Trophoblast cell (in vitro differentiated cells and primary cell): Measurements from ENCODE around the gene PTPN20. TPM values are rescaled to one million over a fixed set of nuclear protein-coding genes. Genes with fewer than 3 reads are reported as not detected.
"Not testable (repeated sequence)": the region's sequence is repeated elsewhere in the genome, so short reads cannot be mapped to it uniquely, and the experiment has no call there.

ENCODE experiments used
- DNase-seq, 2 donors: peaks; one replicate each; pipeline ENCODE4 v3.0.0-alpha.2; 2016
- H2AFZ ChIP-seq: 2 replicates; pipeline ENCODE4 v1.6.1; 2013; ENCODE audit warnings: low read length, moderate library complexity, mild to moderate bottlenecking; ENCODE audit not compliant: insufficient read depth, poor library complexity
- H2AK5ac ChIP-seq: 2 replicates; pipeline ENCODE4 v1.6.1; 2013; ENCODE audit warnings: mild to moderate bottlenecking, low read length
- H2BK120ac ChIP-seq: 2 replicates; pipeline ENCODE4 v1.6.1; 2013; ENCODE audit warnings: low read length, mild to moderate bottlenecking, moderate library complexity; ENCODE audit not compliant: insufficient read depth, poor library complexity
- H2BK12ac ChIP-seq: 2 replicates; pipeline ENCODE4 v1.6.1; 2013; ENCODE audit warnings: mild to moderate bottlenecking, low read length, moderate library complexity
- H2BK5ac ChIP-seq: 2 replicates; pipeline ENCODE4 v1.6.1; 2013; ENCODE audit warnings: low read length, low read depth, moderate library complexity, mild to moderate bottlenecking; ENCODE audit not compliant: poor library complexity
- H3K14ac ChIP-seq: 2 replicates; pipeline ENCODE4 v1.6.1; 2013; ENCODE audit warnings: mild to moderate bottlenecking, low read length
- H3K18ac ChIP-seq: 2 replicates; pipeline ENCODE4 v1.6.1; 2013; ENCODE audit warnings: mild to moderate bottlenecking, low read length
- H3K23ac ChIP-seq: 2 replicates; pipeline ENCODE4 v1.6.1; 2013; ENCODE audit warnings: low read length
- H3K27ac ChIP-seq: 2 replicates; pipeline ENCODE4 v1.5.1; 2013; ENCODE audit warnings: low read depth, mild to moderate bottlenecking, inconsistent platforms, low read length, moderate library complexity
- H3K27me3 ChIP-seq: 2 replicates; pipeline ENCODE4 v1.6.1; 2013; ENCODE audit warnings: inconsistent platforms, mild to moderate bottlenecking, low read length, moderate library complexity; ENCODE audit not compliant: insufficient read depth
- H3K36me3 ChIP-seq, 2 experiments: 1 replicate in 1 of 2; 2 replicates in 1 of 2; pipeline ENCODE4 v1.6.1; 2013; ENCODE audit warnings: low read length in 2 of 2, mild to moderate bottlenecking in 2 of 2, moderate library complexity in 1 of 2; ENCODE audit not compliant: insufficient read depth in 2 of 2, control insufficient read depth in 1 of 2
- H3K4ac ChIP-seq: 2 replicates; pipeline ENCODE4 v1.6.1; 2013; ENCODE audit warnings: low read depth, mild to moderate bottlenecking, low read length, moderate library complexity
- H3K4me1 ChIP-seq, 2 experiments: 1 replicate in 1 of 2; 2 replicates in 1 of 2; pipeline ENCODE4 v1.6.1; 2013; ENCODE audit warnings: low read length in 2 of 2, mild to moderate bottlenecking in 2 of 2, moderate library complexity in 1 of 2; ENCODE audit not compliant: insufficient read depth in 2 of 2, control insufficient read depth in 1 of 2
- H3K4me2 ChIP-seq: 2 replicates; pipeline ENCODE4 v1.6.1; 2013; ENCODE audit warnings: inconsistent platforms, mild to moderate bottlenecking, low read length, moderate library complexity
- H3K4me3 ChIP-seq: 2 replicates; pipeline ENCODE4 v1.5.1; 2013; ENCODE audit warnings: mild to moderate bottlenecking, low read depth, low read length, inconsistent platforms
- H3K79me1 ChIP-seq: one replicate; pipeline ENCODE4 v1.6.1; 2013; ENCODE audit warnings: low read length
- H3K79me2 ChIP-seq: 2 replicates; pipeline ENCODE4 v1.6.1; 2013; ENCODE audit warnings: low read length, mild to moderate bottlenecking; ENCODE audit not compliant: control insufficient read depth, insufficient read depth, poor library complexity
- H3K9ac ChIP-seq: 2 replicates; pipeline ENCODE4 v1.6.1; 2013; ENCODE audit warnings: mild to moderate bottlenecking, low read length
- H3K9me3 ChIP-seq: 2 replicates; pipeline ENCODE4 v1.6.1; 2013; ENCODE audit warnings: low read depth, mild to moderate bottlenecking, control low read depth, inconsistent platforms, low read length; ENCODE audit not compliant: insufficient read depth
- H4K12ac ChIP-seq: 2 replicates; pipeline ENCODE4 v1.6.1; 2013; ENCODE audit warnings: low read depth, mild to moderate bottlenecking, low read length, moderate library complexity
- H4K8ac ChIP-seq: 2 replicates; pipeline ENCODE4 v1.6.1; 2013; ENCODE audit warnings: low read depth, mild to moderate bottlenecking, low read length, moderate library complexity
- H4K91ac ChIP-seq: one replicate; pipeline ENCODE4 v1.6.1; 2013; ENCODE audit warnings: low read depth, mild to moderate bottlenecking, low read length, moderate library complexity
- WGBS: extraction: QIAGEN DNeasy Blood & Tissue Kit; methylation state at CpG from one replicate; pipeline ENCODE4 v1.1.7; 2013; ENCODE audit warnings: missing lambda C conversion rate; ENCODE audit not compliant: insufficient read length, insufficient coverage; ENCODE audit errors: extremely low coverage; 5-methylcytosine and 5-hydroxymethylcytosine counted together
- polyA plus RNA-seq: library from polyadenylated mRNA; stranded (reverse); fragments of 200-250 nt; gene quantifications from 2 replicates; pipeline ENCODE4 v1.2.3, GENCODE V29; 2013

PTPN20 gene, protein sequence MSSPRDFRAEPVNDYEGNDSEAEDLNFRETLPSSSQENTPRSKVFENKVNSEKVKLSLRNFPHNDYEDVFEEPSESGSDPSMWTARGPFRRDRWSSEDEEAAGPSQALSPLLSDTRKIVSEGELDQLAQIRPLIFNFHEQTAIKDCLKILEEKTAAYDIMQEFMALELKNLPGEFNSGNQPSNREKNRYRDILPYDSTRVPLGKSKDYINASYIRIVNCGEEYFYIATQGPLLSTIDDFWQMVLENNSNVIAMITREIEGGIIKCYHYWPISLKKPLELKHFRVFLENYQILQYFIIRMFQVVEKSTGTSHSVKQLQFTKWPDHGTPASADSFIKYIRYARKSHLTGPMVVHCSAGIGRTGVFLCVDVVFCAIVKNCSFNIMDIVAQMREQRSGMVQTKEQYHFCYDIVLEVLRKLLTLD
- 0.19 and 0.33 TPM in 2 replicates for polyA plus RNA-seq

DNA sequence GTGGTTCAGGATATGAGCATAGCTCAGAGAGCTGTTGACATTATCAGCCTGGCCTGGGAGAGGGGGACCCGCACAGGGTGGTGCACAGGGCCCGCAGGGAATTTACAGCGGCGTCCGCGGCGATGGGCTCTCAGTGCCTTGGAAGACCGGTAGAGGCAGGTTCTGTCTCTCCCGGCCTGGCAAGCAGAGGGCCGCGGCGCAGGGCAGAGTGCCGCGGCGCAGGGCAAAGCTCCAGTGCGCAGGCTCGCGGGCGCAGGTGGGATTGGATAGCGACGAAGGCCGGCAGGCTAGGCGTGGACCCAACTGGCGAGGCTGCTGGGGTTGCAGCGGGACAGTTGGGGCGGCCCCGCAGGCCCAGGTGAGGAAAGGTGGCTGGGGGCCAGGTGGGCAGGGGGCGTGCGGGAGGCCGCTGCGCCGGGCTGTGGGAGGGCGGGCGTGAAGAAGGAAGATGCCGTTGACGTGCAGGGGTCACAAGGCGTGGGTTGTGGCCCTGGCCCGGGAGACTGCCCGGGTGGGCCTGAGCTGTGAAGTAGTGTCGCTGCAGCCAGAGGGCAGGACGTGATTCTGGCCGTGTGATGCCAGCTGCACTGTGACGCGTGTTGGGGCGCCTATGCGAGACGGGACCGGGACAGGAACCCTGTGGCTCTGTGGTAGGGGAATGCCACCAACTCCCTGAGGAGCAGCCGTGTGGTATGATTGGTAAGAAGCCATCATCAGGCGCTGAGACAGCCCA, at the start of gene PTPN20:
PTPN20 (plus strand) TSS at position 285 of the 733 bp plus-strand sequence. CDS start 21,072 bp downstream, outside the sequence.
- not testable (repeated sequence) for H3K4me3 ChIP-seq, H2BK120ac ChIP-seq, H4K8ac ChIP-seq, H3K9ac ChIP-seq, H4K12ac ChIP-seq, H2AFZ ChIP-seq, H4K91ac ChIP-seq, H3K18ac ChIP-seq, H3K79me2 ChIP-seq, H3K27ac ChIP-seq, H3K9me3 ChIP-seq, H2BK12ac ChIP-seq, H2AK5ac ChIP-seq, H3K79me1 ChIP-seq, H3K14ac ChIP-seq, H3K36me3 ChIP-seq, H3K4ac ChIP-seq, H3K4me1 ChIP-seq, H2BK5ac ChIP-seq, H3K4me2 ChIP-seq, H3K27me3 ChIP-seq, H3K23ac ChIP-seq
- DNase-seq: peak in 1 of 2 donors; percentile 1
- no CpG with 5 or more reads among the region's 50 CpGs for WGBS

DNA sequence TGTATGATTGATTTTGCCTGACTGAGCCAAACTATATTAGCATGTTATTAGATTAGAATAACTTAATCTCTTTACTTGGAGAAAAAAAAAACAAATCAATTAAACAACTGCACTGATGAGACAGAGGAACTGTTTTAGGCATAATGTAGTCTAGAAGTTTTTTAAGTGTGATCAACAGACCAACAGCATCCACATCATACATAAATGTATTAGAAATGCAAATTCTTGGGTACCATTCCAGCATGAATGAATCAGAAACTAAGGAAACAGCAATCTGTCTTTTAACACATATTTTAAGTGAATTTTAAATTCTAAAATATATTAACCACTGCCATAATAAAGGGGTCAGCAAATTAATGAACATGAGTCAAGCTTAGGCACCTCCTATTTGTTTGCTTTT, 41.5 kb upstream of the PTPN20 start:
- not testable (repeated sequence) for H3K4me2 ChIP-seq, H3K27ac ChIP-seq, H3K23ac ChIP-seq, H2BK5ac ChIP-seq, H4K8ac ChIP-seq, H3K14ac ChIP-seq, H3K4me1 ChIP-seq, H3K4me3 ChIP-seq, H2BK12ac ChIP-seq, H3K4ac ChIP-seq, H3K9ac ChIP-seq, H4K12ac ChIP-seq, H3K27me3 ChIP-seq, H2AFZ ChIP-seq, H2BK120ac ChIP-seq, H2AK5ac ChIP-seq, H3K79me1 ChIP-seq, H3K36me3 ChIP-seq, H4K91ac ChIP-seq, H3K9me3 ChIP-seq, DNase-seq, H3K18ac ChIP-seq, H3K79me2 ChIP-seq

DNA sequence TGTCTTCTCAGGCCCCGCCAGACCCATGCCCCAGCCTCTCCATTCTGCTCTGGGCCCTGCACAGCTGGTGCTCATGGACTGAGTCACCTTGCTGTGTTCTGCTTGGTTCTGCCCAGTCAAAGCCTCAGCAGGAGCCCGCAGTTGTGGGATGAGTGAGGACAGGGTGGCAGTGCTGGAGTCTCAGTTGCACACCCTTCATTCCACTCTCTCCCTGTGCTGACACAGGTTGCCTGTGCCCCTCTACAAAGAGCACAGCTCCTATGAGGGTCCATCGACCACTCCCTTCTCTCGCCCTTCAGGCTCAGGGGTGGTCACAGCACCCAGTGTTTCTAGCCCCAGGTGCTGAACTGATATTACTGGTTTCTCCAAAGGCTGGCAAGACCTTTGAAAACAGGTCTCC, 39.6 kb upstream of the PTPN20 start:
- H4K8ac ChIP-seq, H3K4me1 ChIP-seq, H4K91ac ChIP-seq: not testable (repeated sequence)

DNA sequence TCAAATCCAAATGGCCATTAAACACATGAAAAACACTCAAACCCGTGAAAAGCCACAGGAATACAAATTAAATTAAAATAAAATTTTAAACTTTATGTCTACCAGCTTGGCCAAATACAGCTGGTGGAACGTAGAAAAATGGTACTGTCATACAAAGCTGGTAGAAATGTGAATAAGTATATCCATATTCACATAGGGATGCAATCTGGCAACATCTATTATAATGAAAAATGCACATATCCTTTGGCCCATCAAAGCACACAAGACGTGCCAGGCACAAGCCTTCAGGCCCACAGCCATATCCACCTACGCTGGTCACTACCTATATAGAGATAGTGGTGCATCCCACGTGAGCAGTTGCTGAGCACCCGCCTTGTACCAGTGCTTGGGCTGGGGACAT, 35.9 kb upstream of the PTPN20 start:
- H4K12ac ChIP-seq, H3K14ac ChIP-seq, H3K4me3 ChIP-seq, DNase-seq, H3K9me3 ChIP-seq, H2BK5ac ChIP-seq, H3K27ac ChIP-seq, H2BK12ac ChIP-seq, H3K79me1 ChIP-seq, H3K36me3 ChIP-seq, H2AK5ac ChIP-seq, H2AFZ ChIP-seq, H3K4me2 ChIP-seq, H2BK120ac ChIP-seq, H4K8ac ChIP-seq, H3K4me1 ChIP-seq, H3K23ac ChIP-seq, H4K91ac ChIP-seq, H3K4ac ChIP-seq, H3K18ac ChIP-seq, H3K9ac ChIP-seq, H3K79me2 ChIP-seq, H3K27me3 ChIP-seq: not testable (repeated sequence)
- no CpG with 5 or more reads among the region's 6 CpGs for WGBS

More for the DNA sequence above, 39.6 kb upstream of the PTPN20 start:
- not testable (repeated sequence) for H4K12ac ChIP-seq, H3K27ac ChIP-seq, H3K27me3 ChIP-seq, H3K79me1 ChIP-seq, H3K79me2 ChIP-seq, H3K18ac ChIP-seq, H3K14ac ChIP-seq, H2AFZ ChIP-seq, H2AK5ac ChIP-seq, H2BK120ac ChIP-seq, H3K36me3 ChIP-seq, H3K9ac ChIP-seq, H3K4ac ChIP-seq, H2BK12ac ChIP-seq, DNase-seq, H3K4me3 ChIP-seq, H3K4me2 ChIP-seq, H2BK5ac ChIP-seq, H3K9me3 ChIP-seq, H3K23ac ChIP-seq
- WGBS: no CpG with 5 or more reads among the region's 4 CpGs
